SH-SY5Y (cell line): ENCODE measurements around the gene PPAN.
A peak's percentile ranks its signal among the peaks of the same experiment; 100 is the strongest.

ENCODE experiments used
- GATA2 ChIP-seq: IDR thresholded peaks from 2 replicates; pipeline ENCODE4 v1.6.1; 2011; ENCODE audit warnings: mild to moderate bottlenecking, low read depth, low read length
- GATA3 ChIP-seq: IDR thresholded peaks from 2 replicates; pipeline ENCODE4 v1.6.1; 2011; ENCODE audit warnings: low read depth, mild to moderate bottlenecking, low read length, moderate library complexity

DNA sequence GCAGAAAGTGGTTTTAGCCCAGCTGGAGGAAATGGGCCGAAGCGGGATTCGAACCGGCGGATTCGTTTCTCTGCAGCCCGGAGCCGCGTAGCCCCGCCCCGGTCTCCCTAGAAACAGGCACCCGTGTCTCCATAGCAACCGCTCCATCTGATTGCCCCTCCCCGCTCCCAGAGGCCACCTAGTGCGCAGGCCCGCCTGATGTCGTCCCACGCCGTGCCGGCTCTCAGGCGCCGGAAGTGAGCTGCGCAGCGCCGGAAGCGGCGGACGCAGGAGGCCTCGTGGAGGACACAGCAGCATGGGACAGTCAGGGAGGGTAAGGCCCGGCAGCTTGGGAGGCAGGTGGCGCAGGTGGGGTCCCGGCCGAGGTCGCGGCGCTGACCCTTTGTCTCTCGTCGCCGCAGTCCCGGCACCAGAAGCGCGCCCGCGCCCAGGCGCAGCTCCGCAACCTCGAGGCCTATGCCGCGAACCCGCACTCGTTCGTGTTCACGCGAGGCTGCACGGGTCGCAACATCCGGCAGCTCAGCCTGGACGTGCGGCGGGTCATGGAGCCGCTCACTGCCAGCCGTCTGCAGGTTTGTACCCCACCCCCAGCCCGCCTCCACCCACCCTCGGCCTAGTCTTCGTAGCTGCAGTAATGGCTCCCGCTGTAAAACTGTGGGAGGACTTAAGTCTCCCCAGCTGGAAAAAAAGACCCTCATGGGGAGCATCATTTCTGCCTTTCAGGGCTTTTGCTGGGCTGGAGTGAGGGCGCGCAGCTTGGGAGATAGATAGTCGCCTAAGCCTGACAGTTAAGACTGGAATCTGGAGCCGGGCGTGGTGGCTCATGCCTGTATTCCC is at the start of gene PPAN:
- TF ChIP-seq GATA2 (peak; percentile 88), GATA3 (no peak)
